GM12875 (cell line): ENCODE data around the gene JMJD1C.
A peak's percentile ranks its signal among the peaks of the same experiment; 100 is the strongest.

Experiments
- H3K4me3 ChIP-seq: one replicate; pipeline ENCODE4 v1.5.1; 2011; ENCODE audit warnings: low read depth, low read length, control low read depth
- CTCF ChIP-seq: IDR thresholded peaks from 2 replicates; pipeline ENCODE4 v1.5.1; 2011; ENCODE audit warnings: low read depth, mild to moderate bottlenecking, control low read depth, inconsistent platforms, low read length, moderate library complexity, borderline replicate concordance; ENCODE audit not compliant: insufficient read depth

Gene JMJD1C

DNA sequence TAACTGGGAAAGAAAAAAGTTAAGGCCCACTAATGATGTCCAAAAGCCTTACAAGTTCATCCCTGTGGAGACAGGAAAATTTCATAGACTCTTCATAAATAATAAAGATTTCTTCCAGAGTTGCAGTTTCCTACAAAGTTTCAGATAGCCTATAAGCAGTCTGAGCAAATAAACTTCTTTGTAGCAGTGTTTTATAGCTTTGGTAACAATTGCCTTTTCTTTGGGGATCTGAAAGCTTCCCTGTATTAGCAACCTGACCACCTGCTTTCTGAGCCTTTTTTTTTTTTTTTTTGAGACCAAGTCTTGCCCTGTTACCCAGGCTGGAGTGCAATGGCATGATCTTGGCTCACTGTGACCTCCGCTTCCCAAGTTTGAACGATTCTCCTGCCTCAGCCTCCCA lies 182.7 kb downstream of the JMJD1C start:
- H3K4me3 ChIP-seq = no peak overlapping the region
- no peak for TF ChIP-seq CTCF

DNA sequence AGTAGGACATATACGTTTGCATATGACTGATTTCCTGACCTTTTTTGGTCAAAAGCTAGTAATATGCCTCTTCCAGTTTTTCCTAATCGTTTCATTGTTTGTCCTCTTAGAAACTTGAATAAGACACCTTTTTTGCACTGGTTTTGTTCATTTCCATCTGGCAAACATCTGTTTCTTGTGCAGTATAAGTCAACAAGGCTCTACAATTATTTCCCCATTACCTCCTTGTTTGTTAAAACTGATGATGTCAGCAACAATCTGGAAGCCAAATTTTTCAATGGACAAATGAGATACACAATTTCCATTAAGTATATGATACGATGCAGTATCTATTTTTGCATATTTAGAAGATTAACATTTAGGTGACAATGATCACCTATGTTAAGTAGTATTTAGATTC lies 183.8 kb downstream of the JMJD1C start:
- no peak overlapping the region for H3K4me3 ChIP-seq
- TF ChIP-seq CTCF = no peak

DNA sequence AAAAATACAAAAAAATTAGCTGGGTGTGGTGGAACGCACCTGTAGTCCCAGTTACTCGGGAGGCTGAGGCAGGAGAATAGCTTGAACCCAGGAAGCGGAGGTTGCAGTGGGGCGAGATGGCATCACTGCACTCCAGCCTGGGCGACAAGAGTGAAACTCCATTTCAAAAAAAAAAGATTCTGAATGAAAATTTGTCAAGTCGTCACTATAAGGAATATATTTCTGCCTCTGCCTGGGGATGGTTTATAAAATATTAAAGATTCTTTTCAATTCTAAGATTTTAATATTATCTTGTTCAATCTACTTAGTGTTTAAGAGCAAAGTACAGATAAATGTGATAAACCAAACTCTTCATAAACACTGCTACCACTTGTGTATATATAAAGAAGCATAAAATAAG lies 185.4 kb downstream of the JMJD1C start:
- no peak for TF ChIP-seq CTCF
- H3K4me3 ChIP-seq = no peak overlapping the region

DNA sequence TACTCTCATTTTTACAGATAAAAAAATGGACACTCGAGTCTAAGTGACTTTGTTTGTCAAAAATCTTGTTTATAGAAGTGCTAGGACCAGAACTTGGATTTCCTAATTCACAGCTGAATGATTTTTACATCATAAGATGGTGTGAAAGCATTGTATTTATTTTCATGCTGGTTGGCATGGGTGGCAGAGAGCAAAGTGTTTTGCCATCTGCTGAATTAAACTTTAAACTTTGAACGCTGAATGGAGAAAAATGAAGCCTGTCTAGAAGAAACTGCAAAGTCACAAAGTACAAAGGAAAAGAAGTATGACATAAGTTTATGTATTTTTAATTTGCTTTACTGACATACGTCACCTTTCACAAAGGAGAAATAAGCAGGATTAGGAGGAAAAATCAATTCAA lies 190.7 kb downstream of the JMJD1C start:
- H3K4me3 ChIP-seq = no peak overlapping the region
- no peak for TF ChIP-seq CTCF

DNA sequence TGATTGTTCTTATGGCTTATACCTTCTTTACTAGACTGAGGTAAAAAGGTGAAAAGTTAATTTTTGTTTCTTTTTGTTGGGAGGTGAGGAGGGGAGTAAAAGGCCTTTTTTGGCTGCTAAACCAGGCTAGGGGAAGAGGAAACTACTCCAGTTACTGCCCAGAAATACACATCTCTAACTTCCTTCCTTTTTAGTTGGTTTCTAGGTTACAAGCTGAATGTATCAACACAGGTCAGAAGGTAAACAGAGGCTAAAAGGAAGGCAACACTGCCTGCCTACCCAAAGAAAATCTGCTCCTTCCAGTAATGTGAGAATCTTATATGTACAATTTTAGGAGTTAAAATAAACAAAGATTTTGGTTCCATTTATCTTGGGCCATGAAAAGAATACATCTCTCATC lies 192.2 kb downstream of the JMJD1C start:
- TF ChIP-seq CTCF = no peak
- H3K4me3 ChIP-seq = no peak overlapping the region

DNA sequence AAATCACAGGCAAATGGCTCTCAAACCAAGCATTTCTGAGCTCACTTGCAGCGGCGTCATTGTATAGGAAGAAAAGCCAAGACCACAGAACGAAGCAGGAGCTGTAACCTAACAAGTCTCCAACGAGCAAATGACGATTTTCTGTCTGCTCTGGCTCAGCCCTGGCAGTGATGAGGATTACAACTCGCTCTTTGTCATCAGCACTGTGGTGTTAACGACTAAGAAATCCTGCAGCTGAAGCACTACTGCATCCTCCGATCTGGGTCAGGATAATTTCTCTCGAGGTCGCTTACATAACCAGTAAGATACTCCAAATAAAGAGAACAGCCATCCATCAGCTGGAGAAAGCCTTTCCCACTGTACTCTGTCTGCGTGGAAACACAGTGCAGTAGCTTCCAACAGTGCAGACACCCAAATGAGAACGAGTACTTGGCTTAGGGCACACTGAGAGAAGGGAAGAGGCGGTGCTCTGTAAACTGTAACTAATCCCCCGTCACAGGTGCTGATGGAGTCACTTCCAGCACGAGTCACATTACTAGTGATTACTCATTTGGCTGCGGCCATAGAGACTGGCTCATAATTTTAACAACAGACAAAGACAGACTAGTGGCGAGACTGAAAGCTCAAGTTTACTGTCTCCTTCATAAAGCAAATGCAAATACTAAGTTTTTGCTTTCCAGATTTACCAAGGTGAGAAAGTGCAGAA lies 196.8 kb downstream of the JMJD1C start:
- 0 out of 2 replicates have a peak, but pooled peaks have one; percentile 25 for TF ChIP-seq CTCF
- H3K4me3 ChIP-seq = peak overlapping the region; percentile 77

DNA sequence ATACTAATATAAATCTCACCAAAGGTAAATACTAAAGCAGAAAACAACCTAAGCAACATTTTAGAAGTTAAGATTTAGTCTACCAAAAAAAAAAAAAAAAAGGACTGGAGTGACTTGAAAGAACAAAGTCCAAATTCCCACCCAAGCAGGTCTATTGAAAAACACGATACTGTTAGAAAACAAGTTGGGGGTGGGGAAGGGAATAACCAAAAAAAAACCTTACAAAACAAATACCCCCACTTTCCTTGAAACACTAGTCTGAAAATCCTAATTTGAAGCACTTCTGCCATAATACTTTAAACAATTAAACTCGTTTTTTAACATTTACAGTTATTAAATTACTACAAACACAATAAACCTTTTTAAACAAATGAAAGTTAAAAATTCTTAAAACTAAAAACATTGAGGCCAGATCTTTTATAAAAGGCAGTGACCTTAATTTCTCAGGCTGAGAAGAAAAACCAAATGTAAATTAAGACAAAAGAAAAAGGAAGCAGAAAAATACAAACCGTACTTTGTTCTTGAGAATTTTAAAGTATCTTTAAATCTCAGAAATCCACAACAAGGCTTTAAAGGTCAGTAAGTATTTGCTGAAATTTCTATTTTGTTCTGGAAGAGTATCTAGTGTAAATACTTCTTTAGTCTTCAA lies 197.5 kb downstream of the JMJD1C start:
- H3K4me3 ChIP-seq = peak overlapping the region; percentile 77
- no peak for TF ChIP-seq CTCF
